Astrocyte of the hippocampus (primary cell): Measurements from ENCODE around the gene EXD2.
A peak's percentile ranks its signal among the peaks of the same experiment; 100 is the strongest.
"Not testable (repeated sequence)": the region's sequence is repeated elsewhere in the genome, so short reads cannot be mapped to it uniquely, and the experiment has no call there.

Source experiments
- DNase-seq: peaks from one replicate; pipeline ENCODE4 v3.0.0; 2011; ENCODE audit warnings: low read depth, low spot score

Gene EXD2

GRCh38 chr14:69199786-69200185 is 8.5 kb downstream of the EXD2 start:
- no peak for DNase-seq

- peak; percentile 23 for DNase-seq
Measured at GRCh38 chr14:69204753-69205152, 13.5 kb downstream of the EXD2 start.

- no peak for DNase-seq
Measured at GRCh38 chr14:69207435-69208041, 16.2 kb downstream of the EXD2 start.

GRCh38 chr14:69208666-69209065 is 17.4 kb downstream of the EXD2 start:
- no peak for DNase-seq

- DNase-seq = no peak
Measured at GRCh38 chr14:69214393-69214792, 23.1 kb downstream of the EXD2 start.

GRCh38 chr14:69217663-69218062 is 26.4 kb downstream of the EXD2 start:
- DNase-seq = not testable (repeated sequence)

- DNase-seq = no peak
Measured at GRCh38 chr14:69224946-69225345, 33.6 kb downstream of the EXD2 start.

GRCh38 chr14:69226178-69226577 is 34.9 kb downstream of the EXD2 start:
- peak; percentile 16 for DNase-seq

GRCh38 chr14:69226736-69227135 is 35.4 kb downstream of the EXD2 start:
- DNase-seq = peak; percentile 32

- no peak for DNase-seq
Measured at GRCh38 chr14:69231486-69231885, 40.2 kb downstream of the EXD2 start.

- no peak for DNase-seq
Measured at GRCh38 chr14:69232388-69232787, 41.1 kb downstream of the EXD2 start.

- no peak for DNase-seq
Measured at GRCh38 chr14:69234106-69234505, 42.8 kb downstream of the EXD2 start.

- DNase-seq = no peak
Measured at GRCh38 chr14:69235708-69236107, 44.4 kb downstream of the EXD2 start.

GRCh38 chr14:69237142-69237541 is 45.8 kb downstream of the EXD2 start:
- no peak for DNase-seq

GRCh38 chr14:69237584-69237983 is 46.3 kb downstream of the EXD2 start:
- no peak for DNase-seq

GRCh38 chr14:69238883-69239282 is 47.6 kb downstream of the EXD2 start:
- DNase-seq = no peak

GRCh38 chr14:69240527-69241173 is 49.4 kb downstream of the EXD2 start:
- no peak for DNase-seq

- no peak for DNase-seq
Measured at GRCh38 chr14:69241577-69241976, 50.3 kb downstream of the EXD2 start.

GRCh38 chr14:69242311-69243224 is 51.3 kb downstream of the EXD2 start:
- peak; percentile 82 for DNase-seq

GRCh38 chr14:69244946-69245345 is 53.6 kb downstream of the EXD2 start:
- no peak for DNase-seq

- no peak for DNase-seq
Measured at GRCh38 chr14:69246331-69246730, 55.0 kb downstream of the EXD2 start.

- DNase-seq = no peak
Measured at GRCh38 chr14:69247676-69248440, 56.6 kb downstream of the EXD2 start.
